Forelimb muscle (tissue), 1 donor: Measurements from ENCODE around the gene POMZP3. TPM values are rescaled to one million over a fixed set of nuclear protein-coding genes. Genes with fewer than 3 reads are reported as not detected.
"Not testable (repeated sequence)": the region's sequence is repeated elsewhere in the genome, so short reads cannot be mapped to it uniquely, and the experiment has no call there.

Experiments
- DNase-seq: peaks from one replicate; pipeline ENCODE4 v3.0.0-alpha.2; 2013; ENCODE audit warnings: low read depth
- polyA plus RNA-seq: library from polyadenylated mRNA; unstranded; fragments of 120-200 nt; gene quantifications from one replicate; pipeline ENCODE4 v1.2.1, GENCODE V29; 2013; ENCODE audit not compliant: insufficient read length

Gene POMZP3
- polyA plus RNA-seq, 1 donor, result 15.9 TPM

- DNase-seq, result not testable (repeated sequence)
These were observed 38.5 kb downstream of the POMZP3 start for GRCh38 chr7:76588586-76588985.

- DNase-seq, result not testable (repeated sequence)
These were observed 40.3 kb downstream of the POMZP3 start for GRCh38 chr7:76586585-76587315.

GRCh38 chr7:76583636-76584281 is 43.3 kb downstream of the POMZP3 start:
- peak; percentile 50 for DNase-seq

- DNase-seq, result peak; percentile 39
These were observed 44.0 kb downstream of the POMZP3 start for GRCh38 chr7:76582848-76583631.

GRCh38 chr7:76575919-76576655 is 51.0 kb downstream of the POMZP3 start:
- DNase-seq, result not testable (repeated sequence)

- not testable (repeated sequence) for DNase-seq
These were observed 51.6 kb downstream of the POMZP3 start for GRCh38 chr7:76575431-76575830.

GRCh38 chr7:76572296-76572695 is 54.8 kb downstream of the POMZP3 start:
- not testable (repeated sequence) for DNase-seq

GRCh38 chr7:76570324-76570775 is 56.7 kb downstream of the POMZP3 start:
- not testable (repeated sequence) for DNase-seq

- DNase-seq, result not testable (repeated sequence)
These were observed 58.3 kb downstream of the POMZP3 start for GRCh38 chr7:76568742-76569141.

GRCh38 chr7:76567753-76568152 is 59.3 kb downstream of the POMZP3 start:
- DNase-seq, result not testable (repeated sequence)

GRCh38 chr7:76567311-76567710 is 59.8 kb downstream of the POMZP3 start:
- not testable (repeated sequence) for DNase-seq

- not testable (repeated sequence) for DNase-seq
These were observed 62.1 kb downstream of the POMZP3 start for GRCh38 chr7:76565001-76565400.

GRCh38 chr7:76561342-76561741 is 65.7 kb downstream of the POMZP3 start:
- not testable (repeated sequence) for DNase-seq

GRCh38 chr7:76560157-76560556 is 66.9 kb downstream of the POMZP3 start:
- DNase-seq, result not testable (repeated sequence)

Other genes with a start within 250 kb of the POMZP3 start
- gene SSC4D, start 217.6 kb downstream of the POMZP3 start, polyA plus RNA-seq, result 0.94 TPM
- 12.1 TPM for gene ZP3, start 202.3 kb downstream of the POMZP3 start, polyA plus RNA-seq
- 7.5 TPM for gene DTX2, start 165.6 kb downstream of the POMZP3 start, polyA plus RNA-seq
- 0.22 TPM for gene UPK3B, start 116.7 kb downstream of the POMZP3 start, polyA plus RNA-seq
- gene SPDYE16, start 84.0 kb downstream of the POMZP3 start, polyA plus RNA-seq, result 2.7 TPM